ENCODE measurements around the gene LEF1. TPM values are rescaled to one million over a fixed set of nuclear protein-coding genes. Genes with fewer than 3 reads are reported as not detected.

The LEF1 gene
- total RNA-seq, 1 donor from 2014 or later, result 13.7 TPM

- DNase-seq, result no peak
Measured at GRCh38 chr4:108146819-108147218, 21.9 kb downstream of the LEF1 start.

- DNase-seq, result no peak
Measured at GRCh38 chr4:108146336-108146735, 22.4 kb downstream of the LEF1 start.

- DNase-seq, result no peak
Measured at GRCh38 chr4:108144451-108144850, 24.3 kb downstream of the LEF1 start.

GRCh38 chr4:108143515-108143914 is 25.2 kb downstream of the LEF1 start:
- DNase-seq, result no peak

- DNase-seq, result no peak
Measured at GRCh38 chr4:108142870-108143269, 25.9 kb downstream of the LEF1 start.

GRCh38 chr4:108141213-108141950 is 27.4 kb downstream of the LEF1 start:
- DNase-seq, result peak; percentile 64

- DNase-seq, result no peak
Measured at GRCh38 chr4:108140328-108140727, 28.4 kb downstream of the LEF1 start.

GRCh38 chr4:108139089-108139488 is 29.6 kb downstream of the LEF1 start:
- DNase-seq, result no peak

GRCh38 chr4:108135549-108136209 is 33.1 kb downstream of the LEF1 start:
- DNase-seq, result no peak

GRCh38 chr4:108130955-108131354 is 37.8 kb downstream of the LEF1 start:
- no peak for DNase-seq

GRCh38 chr4:108129196-108129595 is 39.5 kb downstream of the LEF1 start:
- no peak for DNase-seq

GRCh38 chr4:108126806-108127205 is 41.9 kb downstream of the LEF1 start:
- no peak for DNase-seq

- DNase-seq, result no peak
Measured at GRCh38 chr4:108120789-108121188, 47.9 kb downstream of the LEF1 start.

- no peak for DNase-seq
Measured at GRCh38 chr4:108119199-108119800, 49.4 kb downstream of the LEF1 start.

GRCh38 chr4:108118505-108118904 is 50.2 kb downstream of the LEF1 start:
- no peak for DNase-seq

GRCh38 chr4:108117418-108118182 is 51.1 kb downstream of the LEF1 start:
- no peak for DNase-seq

GRCh38 chr4:108116423-108117168 is 52.1 kb downstream of the LEF1 start:
- no peak for DNase-seq

- no peak for DNase-seq
Measured at GRCh38 chr4:108115168-108115526, 53.6 kb downstream of the LEF1 start.

GRCh38 chr4:108114503-108114902 is 54.2 kb downstream of the LEF1 start:
- peak; percentile 37 for DNase-seq

- DNase-seq, result peak; percentile 50
Measured at GRCh38 chr4:108113229-108113628, 55.5 kb downstream of the LEF1 start.

GRCh38 chr4:108111781-108112180 is 57.0 kb downstream of the LEF1 start:
- no peak for DNase-seq

GRCh38 chr4:108110450-108110849 is 58.3 kb downstream of the LEF1 start:
- no peak for DNase-seq
